T47D (cell line): Measurements from ENCODE around the gene NTN3.
"Not testable (repeated sequence)": the region's sequence is repeated elsewhere in the genome, so short reads cannot be mapped to it uniquely, and the experiment has no call there.

Experiments used
- DNase-seq, 2 experiments: peaks; one replicate each; pipeline versions ENCODE4 v3.0.0 to v3.0.0-alpha.2; 2011 to 2012; ENCODE audit warnings: low read depth in 1 of 2, low spot score in 1 of 2
- JUND ChIP-seq: IDR thresholded peaks from 2 replicates; pipeline ENCODE4 v1.6.1; 2012; ENCODE audit warnings: low read depth
- in situ Hi-C: cut with HindIII; loops from 2 replicates; pipeline ENCODE4 v1.10.0; 2016; ENCODE audit warnings: low sequenced_read_pairs, low pct_unique_long_range_greater_than_20kb

NTN3 gene

DNA sequence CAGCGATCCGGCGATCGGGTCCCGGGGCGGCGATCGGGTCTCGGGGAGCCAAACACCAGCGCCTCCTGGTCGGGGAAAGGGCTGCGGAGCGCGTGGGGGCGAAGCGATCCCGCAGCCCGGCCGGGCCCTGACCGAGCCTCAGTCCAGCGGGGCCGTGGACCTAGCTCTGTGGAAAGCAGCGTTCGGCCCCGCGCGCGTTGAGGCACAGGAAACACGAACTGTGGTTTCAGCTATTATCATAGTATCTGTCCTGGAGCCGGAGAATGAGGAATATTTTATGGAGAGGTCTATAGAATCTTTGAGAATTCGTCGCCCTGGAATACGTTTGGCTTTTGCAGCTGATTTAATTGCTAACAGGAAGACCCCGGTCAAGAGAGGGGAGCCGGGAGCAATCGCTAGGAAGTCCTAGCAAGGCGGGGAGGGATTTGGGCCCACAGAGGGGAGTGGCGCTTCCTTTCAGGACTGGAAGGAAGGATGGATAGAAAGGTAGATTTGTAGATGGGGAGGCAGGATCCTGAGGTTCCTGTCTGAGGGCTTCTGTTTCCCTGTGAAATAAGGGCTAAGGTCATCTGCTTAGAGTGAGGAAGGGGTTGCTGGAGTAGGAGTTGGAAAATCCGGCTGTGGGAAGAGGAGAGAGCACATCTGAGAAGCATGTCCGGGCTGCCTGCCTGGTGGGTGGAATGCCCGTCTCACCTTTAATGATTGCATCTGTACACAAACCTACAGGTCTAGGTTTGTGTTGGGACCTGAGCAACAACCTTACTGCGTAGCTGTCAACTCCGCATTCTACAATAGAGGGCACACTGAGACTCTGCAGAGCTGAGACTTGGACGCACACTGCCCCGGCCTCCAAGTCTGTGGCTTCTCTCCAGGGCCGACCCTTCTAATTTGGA lies 41.1 kb upstream of the NTN3 start:
- no peak for TF ChIP-seq JUND
- in situ Hi-C loops: no loop called here
- peak; percentile 69 to 92 for DNase-seq

- TF ChIP-seq JUND: no peak
- no peak for DNase-seq
- in situ Hi-C loops: no loop called here
Observed at GRCh38 chr16:2432286-2432685, 38.8 kb upstream of the NTN3 start.

DNA sequence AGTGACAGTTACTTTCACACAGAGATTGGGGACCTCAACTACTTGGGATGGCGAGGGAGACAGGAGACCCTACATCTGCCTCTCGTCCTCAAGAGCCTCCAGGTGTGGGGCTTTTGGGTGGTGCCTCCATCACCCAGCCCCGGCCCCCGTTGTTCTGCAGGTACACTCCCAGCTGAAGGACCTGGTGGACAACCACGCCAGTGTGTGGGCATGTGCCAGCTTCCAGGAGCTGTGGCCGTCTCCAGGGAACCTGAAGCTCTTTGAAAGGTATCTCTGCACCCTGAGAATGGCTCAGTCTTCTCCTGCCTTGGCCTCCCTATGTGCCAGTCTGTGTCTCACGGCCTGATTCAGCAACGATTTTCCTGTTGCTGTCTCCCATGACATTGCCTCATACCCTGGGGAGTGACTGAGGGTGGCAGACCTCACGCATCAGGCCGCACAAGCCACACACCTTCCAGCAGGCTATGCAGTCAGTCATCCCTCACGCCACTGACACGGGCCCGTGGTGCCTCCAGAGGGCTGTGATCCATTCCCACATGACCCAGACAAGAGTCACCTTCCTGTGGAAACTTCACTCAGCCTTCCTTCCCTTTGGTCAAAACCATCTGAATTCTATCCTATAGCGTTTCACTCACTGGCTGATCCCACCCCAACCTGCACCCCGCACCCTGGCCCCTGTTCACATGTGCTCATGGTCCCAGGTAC lies 38.1 kb upstream of the NTN3 start:
- in situ Hi-C loops: no loop called here
- DNase-seq: no peak
- TF ChIP-seq JUND: no peak

- in situ Hi-C loops, DNase-seq: not testable (repeated sequence)
Observed at GRCh38 chr16:2435236-2435635, 35.9 kb upstream of the NTN3 start.

DNA sequence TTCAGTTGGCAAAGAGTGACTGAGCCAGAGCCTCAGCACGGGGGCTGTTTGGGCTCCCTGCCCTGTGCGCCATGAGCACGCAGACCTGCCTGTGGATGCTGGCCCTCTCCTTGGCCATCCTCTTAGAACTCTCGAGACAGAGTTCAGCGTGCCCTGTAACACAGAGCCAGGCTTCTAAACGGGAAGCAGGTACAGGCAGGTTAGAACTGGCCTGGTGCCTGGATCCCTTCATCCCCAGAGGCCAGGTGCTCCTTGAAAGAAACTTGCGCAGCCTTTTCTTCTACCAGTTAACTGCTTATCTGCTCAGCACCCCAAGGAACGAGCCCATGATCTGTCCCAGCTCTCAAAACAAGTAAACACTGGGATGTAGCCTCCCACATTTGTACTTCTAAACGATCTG lies 35.0 kb upstream of the NTN3 start:
- no peak for TF ChIP-seq JUND
- in situ Hi-C loops: no loop called here
- no peak for DNase-seq

DNA sequence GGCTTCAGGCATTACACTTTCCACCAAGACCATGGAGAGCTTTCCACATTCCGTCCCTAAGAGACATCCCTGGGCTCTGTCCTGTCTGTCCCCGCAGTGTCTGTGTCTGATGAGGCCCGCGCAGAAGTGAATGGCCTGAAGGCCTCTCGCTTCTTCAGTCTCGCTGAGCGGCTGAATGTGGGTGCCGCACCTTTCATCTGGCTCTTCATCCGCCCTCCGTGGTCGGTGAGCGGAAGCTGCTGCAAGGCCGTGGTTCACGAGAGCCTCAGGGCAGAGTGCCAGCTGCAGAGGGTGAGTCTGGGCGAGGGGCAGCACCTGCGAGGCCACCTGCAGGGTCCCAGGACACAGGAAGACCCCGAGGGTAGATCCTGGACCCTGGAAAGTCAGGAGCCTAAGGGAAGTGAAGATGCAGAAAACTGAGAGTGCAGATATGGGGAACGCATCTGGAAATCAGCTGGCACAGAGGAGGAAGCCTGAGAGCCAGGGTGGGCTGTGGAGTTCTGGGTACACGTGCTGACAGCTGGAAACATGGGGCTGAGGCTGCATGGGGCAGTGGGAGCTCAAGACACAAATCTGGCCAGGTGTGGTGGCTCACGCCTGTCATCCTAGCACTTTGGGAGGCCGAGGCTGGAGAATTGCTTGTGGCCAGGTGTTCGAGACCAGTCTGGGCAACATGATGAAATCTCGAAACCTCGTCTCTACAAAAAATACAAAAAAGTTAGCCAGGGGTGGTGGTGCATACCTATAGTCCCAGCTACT lies 33.9 kb upstream of the NTN3 start:
- no peak for DNase-seq
- in situ Hi-C loops: no loop called here
- TF ChIP-seq JUND: no peak

DNA sequence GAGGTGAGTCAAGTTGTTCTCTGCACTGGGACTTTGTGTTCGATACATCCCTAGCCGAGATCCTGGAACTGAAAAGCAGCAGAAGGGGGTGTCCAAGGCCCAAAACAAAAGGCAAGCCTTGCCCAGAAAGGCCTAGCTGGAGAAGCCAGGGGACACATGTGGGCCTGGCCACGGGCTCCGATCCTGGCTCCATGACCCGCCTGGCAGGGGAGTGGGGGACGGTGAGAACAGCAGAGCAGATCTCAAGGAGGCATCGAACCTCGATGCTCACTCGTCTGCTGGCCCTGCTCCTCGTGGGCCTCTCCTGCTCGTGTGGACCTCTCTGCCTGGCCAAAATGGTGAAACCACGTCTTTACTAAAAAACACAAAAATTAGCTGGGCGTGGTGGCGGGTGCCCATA lies 33.0 kb upstream of the NTN3 start:
- no peak for DNase-seq
- in situ Hi-C loops: no loop called here
- TF ChIP-seq JUND: no peak

DNA sequence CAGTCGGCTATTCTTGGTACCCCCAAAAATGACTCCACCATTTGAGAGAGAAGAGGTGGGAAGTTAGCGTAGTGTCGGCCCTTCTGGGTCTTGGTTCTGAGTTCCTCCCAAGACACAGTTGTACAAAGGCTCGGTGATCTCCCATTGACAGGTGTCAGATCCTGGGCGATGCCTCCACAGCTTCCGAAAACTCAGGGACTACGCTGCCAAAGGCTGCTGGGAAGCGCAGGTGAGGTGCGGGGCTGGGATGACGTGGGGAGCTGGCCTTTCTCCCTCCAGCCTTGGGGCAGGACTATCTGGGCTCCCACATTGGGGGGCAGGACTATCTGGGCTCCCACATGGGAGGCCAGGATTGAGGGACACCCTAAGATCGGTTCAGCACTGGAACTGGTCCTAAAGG lies 31.5 kb upstream of the NTN3 start:
- TF ChIP-seq JUND: no peak
- DNase-seq: no peak
- in situ Hi-C loops: no loop called here

GRCh38 chr16:2441143-2441804 lies 29.8 kb upstream of the NTN3 start:
- in situ Hi-C loops: not testable (repeated sequence)

DNA sequence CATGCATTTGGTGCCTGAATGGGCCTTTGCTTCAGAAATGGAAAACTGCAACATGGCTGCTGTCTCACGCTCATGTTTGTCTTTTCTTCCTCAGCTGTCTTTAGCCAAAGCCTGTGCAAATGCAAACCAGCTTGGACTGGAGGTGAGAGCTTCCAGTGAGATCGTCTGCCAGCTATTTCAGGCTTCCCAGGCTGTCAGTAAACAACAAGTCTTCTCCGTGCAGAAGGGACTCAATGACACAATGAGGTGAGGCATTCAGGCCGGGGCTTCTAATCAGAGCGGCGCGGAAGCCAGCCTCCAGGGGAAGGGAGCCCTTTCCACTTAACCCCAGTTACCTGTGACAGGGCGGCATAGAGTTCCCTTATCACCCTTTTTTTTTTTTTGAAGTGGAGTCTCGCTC lies 27.5 kb upstream of the NTN3 start:
- no peak for DNase-seq
- in situ Hi-C loops: no loop called here
- TF ChIP-seq JUND: no peak

More at GRCh38 chr16:2441143-2441804, 29.8 kb upstream of the NTN3 start:
- not testable (repeated sequence) for DNase-seq

GRCh38 chr16:2447920-2448583 lies 23.0 kb upstream of the NTN3 start:
- no peak for DNase-seq
- in situ Hi-C loops: no loop called here
- TF ChIP-seq JUND: no peak

DNA sequence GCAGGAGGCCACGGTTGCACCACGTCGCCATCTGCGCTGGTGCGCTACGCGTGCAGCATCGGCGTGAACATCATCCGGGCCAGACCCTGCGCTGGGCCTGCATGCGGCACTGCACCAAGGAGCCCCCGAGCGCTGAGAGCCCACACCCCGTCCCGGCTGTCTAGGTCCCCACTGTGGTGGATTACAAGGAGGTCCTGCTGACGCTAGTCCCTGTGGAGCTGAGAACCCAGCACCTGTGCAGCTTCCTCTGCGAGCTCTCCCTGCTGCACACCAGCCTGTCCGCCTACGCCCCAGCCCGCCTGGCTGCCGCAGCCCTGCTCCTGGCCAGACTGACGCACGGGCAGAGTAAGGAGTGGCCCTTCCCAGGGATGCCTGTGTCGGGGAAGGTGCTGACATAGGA lies 22.0 kb upstream of the NTN3 start:
- no peak for TF ChIP-seq JUND

More for the DNA sequence above, 22.0 kb upstream of the NTN3 start:
- in situ Hi-C loops: no loop called here
- no peak for DNase-seq
